OCI-M2 (cell line): Measurements from ENCODE around the gene SAC3D1.

Experiments used
- DNase-seq: peaks from one replicate; lab custom pipeline; 2025; ENCODE audit not compliant: unreplicated experiment; lab: John Stamatoyannopoulos, UW

Gene SAC3D1

DNA sequence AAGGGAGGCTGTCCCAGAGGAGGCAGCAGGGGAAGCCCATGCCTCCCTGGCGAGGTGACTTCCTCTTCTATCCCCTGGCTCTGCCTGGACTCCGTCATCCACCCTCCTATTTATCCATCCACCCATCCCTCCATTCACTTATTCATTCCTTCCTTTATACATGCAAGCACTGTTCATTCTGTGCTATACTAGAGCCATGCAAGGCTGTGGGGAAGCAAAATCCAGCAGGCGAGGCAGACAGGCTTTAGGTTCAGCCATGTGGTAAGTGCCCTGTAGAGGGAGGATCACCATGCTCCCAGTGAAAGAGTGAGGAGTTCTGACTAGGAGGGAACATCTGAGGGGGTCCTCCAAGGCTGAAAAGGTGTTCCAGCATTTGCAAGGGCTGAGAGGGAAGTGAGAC is 18.5 kb downstream of the SAC3D1 start:
- no peak for DNase-seq

DNA sequence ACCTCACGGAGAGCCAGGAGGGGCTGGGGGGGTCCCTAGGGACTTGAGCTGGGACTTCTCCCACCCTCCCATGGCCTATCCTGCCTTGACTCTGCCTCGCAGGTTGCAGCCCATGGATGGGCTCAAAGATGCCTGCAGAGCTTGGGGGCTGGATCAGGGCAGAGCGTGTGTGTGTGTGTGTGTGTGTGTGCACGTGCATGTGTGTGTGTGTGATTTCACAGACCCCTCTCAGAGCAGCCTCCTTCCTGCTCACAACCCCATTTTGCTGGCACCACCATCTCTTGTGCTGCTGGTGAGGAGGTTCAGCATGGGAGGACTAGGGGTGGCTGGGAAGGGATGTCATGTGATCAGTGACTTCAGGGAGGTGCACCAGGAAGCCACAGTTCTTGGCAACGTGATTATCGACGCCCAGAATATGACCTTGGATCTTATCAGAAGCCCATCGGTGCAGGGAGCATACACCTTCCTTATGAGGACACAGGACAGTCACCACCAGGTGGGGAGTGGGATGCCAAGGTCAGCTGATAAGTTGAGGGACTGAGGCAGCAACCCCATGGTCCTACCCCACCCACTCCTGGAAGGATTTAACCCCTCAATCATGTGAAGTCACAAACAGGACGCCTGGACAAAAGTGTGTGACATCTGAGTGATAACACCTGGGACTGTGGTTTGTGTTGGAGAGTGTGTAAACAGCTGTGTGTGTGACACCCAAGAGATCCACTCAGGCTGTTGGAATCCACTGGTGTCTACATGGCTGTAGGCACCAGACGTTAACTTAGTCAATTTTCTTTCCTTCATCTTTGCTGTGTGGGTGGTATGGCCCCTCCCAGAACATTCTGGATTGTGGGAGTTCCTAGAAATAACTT is 19.2 kb downstream of the SAC3D1 start:
- no peak for DNase-seq

DNA sequence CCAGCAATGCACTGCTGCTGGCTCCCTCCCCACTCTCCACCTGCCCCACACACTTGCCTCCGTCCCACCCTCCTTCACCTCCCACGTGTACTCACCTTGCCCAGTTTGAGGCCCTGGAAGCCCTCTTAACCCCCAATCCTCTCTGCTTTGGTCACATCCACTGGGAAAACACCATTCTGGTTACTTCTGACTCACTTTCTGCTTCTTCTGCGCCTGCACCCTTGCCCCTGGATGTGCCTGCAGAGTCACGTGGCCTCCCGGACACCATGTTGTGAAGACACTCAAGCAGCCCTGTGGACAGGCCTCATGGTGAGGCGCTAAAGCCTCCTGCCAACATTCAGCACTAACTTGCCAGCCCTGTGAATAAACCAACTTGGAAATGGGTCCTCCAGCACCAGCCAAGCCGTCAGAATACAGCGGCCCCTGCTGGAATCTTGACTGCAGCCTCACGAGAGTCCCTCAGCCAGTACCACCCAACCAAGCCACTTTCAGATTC is 20.0 kb downstream of the SAC3D1 start:
- no peak for DNase-seq

DNA sequence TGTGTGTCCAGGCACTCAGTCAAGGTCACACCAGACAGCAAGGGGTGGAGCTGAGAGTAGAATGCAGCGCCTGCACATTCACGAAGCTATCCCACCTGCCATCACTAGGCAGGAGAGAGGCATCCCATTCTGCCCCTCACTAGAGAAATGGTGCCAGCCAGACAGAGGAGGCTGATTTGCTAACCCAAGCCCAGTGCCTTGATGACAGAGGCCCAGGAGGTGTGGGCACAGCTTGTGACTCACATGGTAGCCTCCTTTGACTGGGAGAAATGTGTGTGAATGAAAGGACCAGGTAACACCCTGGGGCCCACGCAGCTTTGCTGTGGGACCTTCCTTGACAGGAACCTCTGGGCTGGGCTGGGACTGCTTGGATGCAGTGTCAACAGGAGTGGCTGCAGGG is 22.5 kb downstream of the SAC3D1 start:
- no peak for DNase-seq

DNA sequence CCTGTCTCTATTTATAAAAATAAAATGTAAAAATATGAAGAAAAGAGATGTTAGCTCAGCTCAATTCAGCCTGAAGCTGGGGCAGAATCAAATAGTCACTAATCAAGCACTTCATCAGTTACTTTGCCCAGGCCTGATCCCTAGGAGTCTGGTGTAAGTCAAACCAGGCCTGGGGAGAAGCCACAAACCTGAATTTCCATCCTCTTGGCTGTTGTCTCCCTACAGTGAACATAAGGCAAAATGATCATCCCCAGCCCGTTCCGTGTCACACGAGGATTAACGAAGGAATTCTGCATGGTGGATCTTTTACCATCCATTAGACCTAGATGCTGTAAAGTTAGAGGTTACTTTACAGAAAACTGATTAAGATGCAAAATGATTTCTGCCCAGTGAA is 23.8 kb downstream of the SAC3D1 start:
- no peak for DNase-seq

DNA sequence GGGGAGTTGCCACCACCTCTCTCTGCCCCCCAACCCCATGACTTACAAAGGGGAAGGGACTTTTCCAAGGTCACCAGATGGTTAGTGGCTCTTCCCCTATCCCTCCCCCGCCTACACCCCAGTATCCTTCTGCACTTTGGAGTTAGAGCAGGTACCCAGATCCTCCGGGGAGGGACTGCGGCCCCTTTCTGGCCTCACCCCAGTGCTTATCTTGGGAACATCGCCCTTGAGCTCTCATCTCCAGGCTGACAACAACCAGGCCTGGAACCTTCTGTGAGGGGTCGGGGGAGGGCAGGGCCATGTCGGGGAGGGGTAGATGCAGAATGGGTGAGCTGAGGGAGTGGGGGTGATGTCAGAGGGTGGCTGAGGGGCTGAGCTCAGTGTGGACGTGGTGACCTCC is 24.8 kb downstream of the SAC3D1 start:
- DNase-seq = no peak

DNA sequence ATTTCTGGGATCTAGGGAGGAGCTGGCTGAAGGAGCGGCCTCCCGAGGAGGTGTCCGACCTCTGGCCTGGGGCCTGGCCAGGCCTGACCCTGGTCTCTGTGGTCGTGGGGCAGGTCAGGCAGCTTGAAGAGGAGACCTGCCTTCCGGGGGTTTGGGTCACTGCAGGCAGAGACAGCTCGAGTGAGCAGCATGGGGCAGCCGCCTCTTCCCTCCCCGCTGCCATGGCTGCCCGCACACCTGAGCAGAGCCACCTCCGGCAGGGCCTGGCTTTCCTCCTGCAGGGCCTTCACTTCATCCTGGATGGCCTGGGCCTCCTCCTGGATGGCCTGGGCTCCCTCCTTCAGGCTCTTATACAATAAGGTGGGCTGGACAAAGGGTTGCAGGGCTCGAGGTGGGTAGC is 25.3 kb downstream of the SAC3D1 start:
- DNase-seq = no peak

DNA sequence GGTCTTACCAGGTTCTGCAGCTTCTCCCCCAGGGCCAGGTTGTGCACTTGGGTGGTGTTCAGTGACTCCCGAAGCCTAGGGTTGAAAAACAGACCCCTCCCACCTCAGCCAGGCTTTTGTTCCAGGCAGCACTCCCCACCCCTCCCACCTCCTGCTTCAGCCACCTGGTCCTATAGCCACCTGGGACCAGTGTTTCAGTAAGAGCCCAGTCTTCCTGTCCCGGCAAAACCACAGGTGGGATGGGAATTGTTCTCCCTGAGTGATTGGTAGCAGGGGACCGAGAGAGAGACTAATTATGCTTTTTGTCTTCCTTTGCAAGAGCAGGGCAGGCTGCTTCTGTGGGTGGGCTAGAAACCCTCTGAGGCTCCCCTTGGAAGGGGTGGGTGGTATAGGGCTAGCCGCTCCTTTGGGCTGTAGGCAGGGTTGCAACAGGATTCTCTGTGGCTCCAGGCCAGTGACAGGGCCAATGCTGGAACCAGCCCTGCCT is 25.8 kb downstream of the SAC3D1 start:
- no peak for DNase-seq

DNA sequence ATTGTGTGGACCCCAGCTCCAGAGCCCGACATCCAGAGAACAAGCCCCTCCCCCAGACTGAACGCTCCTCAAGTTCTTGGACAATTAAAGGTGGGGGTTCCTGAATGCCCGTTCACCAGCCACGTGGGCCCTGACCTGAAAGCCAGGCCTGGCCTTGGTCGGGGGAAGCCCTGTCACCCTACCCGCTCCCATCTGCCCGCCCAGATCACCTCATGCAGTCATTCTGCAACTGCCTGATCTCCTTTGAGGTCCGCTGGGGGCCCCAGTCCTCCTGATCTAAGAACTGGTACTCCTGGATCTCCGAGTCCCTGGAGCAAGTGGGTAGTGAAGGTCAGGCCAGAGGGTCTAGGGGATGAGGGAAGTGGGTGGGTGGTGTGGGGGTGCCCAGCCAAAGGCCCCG is 26.4 kb downstream of the SAC3D1 start:
- no peak for DNase-seq

DNA sequence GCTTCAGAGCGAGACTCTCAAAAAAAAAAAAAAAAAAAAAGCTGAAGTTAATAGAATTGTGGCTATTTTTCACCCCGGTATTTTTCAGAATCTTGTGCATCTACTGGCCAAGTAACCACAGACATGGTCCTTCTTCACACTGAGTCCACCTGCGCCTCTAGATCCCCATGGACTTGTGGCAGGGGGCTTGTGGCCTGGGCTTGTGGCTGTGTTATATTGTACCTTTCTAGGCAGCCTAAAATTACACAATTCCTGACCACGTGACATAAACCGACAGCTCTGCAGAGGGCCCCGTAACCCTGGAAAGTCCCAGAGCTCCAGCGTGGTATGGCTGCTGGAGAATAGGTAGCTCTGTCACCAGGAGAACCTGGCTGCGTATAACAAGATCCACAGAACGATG is 28.2 kb downstream of the SAC3D1 start:
- DNase-seq = no peak

DNA sequence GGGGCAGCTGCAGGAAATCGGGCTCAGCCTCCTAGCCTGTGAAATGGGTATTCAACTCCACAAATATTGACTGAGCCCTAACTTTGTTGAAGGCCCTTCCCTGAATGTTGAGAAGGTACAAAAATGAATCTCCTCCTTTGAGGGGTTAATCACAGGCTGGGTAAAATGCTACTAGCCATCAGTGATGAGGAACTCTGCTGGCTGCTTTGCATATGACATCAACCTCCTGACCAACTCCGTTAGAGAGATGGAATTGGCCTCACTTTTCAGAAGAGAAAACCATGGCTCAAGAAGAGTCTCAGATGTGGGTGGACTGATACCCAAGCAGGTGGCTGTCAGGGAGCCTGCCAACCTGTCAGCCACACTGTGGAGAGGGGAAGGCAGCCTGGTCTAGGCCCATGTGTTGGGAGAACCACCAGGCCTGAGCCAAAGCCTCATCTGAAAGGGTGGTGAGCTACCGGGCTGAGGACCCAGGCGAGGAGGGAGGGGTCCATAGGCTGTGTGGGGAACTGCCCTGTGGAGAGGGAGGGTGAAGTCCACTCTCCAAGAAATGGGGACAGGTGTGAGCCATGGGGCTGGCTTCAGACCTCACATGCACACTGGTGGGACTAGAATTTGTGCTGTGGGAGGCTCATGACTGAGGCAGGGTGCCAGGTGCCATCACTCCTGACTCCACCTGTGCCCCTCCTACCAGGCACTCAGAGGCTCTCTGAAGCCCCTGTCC is 31.1 kb downstream of the SAC3D1 start:
- no peak for DNase-seq

DNA sequence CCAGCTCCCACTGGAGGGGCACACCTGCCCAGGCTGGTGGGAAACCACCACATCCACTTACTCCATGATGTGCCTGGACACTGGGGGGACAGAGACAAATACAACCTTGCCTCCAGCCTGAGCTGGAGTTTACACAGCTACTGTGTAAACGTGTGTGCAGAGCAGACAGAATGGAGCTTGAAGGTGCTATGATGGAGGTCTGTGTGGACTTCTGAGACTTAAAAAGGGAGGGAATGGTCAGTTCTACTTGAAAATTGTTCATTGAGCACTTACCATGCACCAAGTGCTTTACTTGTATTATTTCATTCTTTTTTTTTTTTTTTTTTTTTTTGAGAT is 31.6 kb downstream of the SAC3D1 start:
- no peak for DNase-seq

DNA sequence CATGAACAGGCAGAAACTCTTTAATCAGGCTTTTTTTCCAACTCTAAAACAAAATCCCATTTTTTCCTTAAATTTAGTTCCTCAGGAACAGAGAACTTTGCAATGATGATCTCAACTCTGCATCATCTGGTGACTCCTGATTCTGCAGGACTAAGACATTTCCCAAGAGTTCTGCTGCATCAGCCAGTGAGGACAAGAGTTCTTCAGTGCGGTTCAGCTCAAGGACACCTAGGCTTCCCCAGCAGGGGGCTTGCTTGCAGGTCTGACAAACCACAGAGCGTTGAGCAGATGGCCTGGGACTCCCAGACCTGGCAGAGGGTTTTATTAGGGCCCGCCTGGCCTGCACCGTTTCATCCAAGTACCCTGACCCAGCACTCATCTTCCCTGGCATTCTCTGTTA is 36.4 kb downstream of the SAC3D1 start:
- DNase-seq = no peak

DNA sequence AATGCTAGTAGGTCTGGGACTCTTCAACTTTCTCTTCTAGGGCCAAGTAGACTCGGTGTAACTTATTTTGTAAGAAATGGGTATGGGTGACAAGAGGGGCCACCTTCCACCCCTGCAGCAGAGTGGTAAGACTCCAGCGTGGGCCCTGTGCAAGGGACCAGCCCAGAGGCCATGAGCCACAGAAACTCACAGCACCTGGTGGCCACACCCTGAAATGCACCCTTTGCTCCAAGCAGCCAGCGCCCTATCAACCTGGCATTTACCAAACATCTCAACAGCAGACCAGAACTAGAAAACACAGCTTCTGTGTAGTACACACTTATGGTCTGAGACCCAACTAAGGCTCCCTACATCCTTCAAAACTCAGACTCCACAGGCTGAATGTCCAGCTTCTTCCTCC is 37.1 kb downstream of the SAC3D1 start:
- DNase-seq = no peak

DNA sequence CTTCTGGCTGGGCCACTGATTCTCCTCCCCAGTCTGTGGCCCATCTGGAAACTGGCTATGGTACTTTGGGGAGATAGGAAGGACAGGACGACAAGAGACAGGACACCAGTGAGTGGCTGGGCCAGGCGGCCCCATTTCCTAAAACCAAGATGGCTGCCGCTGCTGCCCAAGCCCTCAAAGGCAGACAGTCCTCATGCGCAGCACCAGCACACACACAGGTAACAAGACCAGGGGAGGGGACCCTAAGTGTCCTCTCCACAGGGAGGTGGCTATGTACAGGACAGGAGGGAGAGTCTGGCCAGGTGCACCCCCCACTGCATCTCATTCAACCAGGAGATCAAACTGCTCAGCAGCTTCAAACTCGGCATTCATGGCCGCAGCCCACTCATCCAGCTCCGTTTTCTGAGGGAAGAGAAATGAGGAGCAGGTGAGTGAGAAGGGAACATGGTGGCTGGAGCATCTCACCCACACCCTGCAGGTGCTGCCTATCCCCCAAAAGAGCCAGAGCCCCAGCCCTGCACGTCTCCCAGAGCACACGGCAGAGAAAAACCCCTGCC is 37.9 kb downstream of the SAC3D1 start:
- no peak for DNase-seq

DNA sequence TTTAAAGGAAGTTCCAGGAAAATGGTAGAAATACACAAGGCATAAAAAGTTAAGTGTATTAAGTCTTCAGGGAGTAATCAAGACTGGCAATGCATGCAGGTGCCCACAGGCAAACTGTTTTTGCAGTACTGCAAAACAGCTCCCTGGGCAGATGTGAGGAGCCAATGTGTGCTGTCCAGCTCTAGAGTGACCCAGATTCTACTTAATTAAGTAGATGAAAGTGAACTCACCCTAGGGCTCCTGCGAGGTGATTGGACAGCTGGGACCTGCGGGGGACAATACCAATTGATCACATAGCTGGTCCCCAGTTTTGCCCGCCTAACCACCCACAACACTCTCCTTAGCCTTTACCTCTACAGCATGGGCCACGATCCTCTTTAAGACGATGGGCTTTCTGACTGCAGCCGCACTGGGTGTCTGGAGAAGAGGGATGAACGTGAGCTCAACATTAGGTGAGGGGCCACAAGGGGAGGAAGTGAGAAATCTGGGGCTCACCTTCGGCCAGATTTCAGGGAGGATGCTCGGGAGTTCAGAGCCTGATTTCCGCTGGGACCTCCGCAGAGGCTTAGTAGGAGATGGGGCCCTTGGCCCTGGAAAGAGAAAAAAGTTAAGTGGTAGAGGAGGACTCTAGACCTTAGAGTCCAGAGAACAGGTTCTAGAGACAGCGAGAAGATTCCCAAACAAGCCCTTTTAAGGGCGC is 42.3 kb downstream of the SAC3D1 start:
- DNase-seq = no peak

DNA sequence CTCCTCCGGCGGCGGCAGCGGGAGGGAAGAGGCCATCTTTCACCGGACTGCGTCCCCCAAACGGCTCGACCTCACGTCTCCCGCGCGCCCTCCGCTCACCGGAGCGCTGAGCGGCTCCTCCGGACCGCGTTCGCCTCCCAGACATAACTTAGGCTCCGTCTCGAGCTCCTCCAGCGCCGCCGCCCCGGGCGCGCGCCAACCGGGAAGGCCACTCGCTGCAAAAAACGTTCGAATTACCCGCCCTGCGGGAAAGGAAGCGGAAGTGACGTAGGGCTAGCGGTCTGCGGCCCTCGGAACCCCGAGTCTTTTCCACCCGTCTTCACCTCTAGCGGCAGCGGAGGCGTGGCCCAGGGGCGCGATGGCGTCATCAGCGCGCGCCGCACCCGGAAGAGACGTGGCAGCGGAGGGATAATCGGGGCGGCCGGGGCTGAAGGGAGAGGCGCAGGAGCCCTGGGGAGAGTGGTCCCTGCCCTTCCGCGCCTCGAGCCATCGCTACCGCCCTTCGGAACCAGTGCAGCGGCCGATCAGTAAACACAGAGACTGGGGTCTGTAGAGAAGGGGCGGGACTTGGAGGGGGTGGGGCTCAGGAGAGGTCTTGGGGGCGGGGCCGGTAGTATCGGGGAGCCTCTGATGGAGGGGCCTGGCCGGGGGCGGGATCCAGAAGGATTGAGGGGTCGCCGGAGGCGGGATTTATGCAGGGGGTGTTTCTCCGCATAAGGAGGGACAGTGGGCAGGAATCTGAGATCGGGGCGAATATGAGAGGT is 43.0 kb downstream of the SAC3D1 start, which contains the start of the genes CDCA5 and ZFPL1:
TSS of gene CDCA5 (minus strand) at position 207 of the 764 bp plus-strand sequence. CDS start at position 145, 62 bp downstream.
TSS of gene ZFPL1 (plus strand) at position 389 of the 764 bp plus-strand sequence. CDS start 477 bp downstream, outside the sequence.
- DNase-seq = peak; percentile 65

DNA sequence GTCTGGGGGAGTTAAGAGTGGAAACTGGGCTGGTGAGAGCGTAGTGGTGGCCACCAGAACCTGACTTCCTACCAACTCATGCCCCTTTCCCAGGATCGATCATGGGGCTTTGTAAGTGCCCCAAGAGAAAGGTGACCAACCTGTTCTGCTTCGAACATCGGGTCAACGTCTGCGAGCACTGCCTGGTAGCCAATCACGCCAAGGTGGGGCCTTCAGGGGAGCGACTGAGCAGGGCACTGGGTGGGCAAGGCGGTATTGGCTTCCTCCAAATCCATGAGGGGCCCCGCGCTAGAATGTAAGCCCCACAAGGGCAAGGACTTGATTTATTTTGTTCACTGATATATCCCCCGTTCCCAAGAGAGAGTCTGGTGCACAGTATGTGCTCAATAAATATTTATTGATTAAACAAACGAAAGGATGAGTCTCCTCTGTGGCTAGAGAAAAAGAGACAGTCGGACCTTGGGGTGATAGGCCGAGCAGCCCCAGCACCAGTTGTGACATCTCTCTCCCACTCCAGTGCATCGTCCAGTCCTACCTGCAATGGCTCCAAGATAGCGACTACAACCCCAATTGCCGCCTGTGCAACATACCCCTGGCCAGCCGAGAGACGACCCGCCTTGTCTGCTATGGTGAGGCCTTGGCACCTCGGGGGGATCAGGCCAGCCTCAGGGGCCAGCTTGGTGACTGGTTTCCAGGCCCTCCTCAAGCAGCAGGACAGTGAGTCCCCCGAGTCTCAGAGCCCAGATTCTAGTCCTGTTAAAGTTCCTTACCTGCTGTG is 43.8 kb downstream of the SAC3D1 start:
- no peak for DNase-seq

DNA sequence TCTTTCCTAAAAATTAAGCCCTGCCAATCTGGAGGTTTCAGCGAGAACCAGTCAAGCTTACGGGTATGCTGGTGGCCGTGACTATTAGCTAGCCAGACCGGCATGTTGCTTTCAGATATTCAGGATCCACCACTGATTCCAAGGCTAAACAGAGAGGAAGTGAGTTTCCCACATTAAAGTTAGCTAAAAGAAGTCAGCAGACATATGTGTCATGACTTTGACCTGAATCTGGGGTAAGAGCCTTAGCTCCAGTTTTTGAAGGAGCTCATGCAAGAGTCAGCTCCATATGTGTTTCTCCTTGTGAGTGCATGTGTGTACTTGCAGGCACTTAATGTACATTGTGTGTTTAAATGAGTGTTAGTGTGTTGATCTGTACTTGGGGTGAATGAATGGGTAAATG is 44.4 kb downstream of the SAC3D1 start:
- DNase-seq = no peak

DNA sequence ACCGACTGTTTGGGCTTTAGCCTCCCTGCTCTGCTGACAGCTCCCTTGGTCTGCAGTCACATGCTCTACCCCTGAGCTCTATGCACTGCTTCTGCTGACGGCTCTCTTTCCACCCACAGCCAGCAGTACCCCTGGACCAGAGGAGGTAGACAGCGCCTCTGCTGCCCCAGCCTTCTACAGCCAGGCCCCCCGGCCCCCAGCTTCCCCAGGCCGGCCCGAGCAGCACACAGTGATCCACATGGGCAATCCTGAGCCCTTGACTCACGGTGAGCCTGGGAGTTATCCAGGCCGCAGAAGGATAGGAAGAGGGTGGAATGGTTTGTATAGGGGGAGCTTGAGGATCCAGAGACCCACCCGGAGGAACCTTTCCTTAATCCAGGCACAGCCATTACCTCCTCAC is 45.8 kb downstream of the SAC3D1 start:
- DNase-seq = no peak
